GM23338 (cell line): Measurements from ENCODE around the gene PIGS. TPM values are rescaled to one million over a fixed set of nuclear protein-coding genes. Genes with fewer than 3 reads are reported as not detected.

Experiments
- CREB1 ChIP-seq: fragments of 250-450 bp; sonication (Bioruptor Pico); IDR thresholded peaks from 2 replicates; pipeline ENCODE4 v1.5.0; 2020; ENCODE audit warnings: low read depth, mild to moderate bottlenecking, moderate library complexity
- CTCF ChIP-seq, 2 experiments: fragments of 200-600 bp in 1 of 2; sonication (generic) in 1 of 2; conservative IDR thresholded peaks; 2 replicates each; pipeline versions ENCODE4 v1.5.1 to v1.6.1; 2016 to 2017; ENCODE audit warnings: antibody characterized with exemption in 2 of 2, low read depth in 2 of 2, mild to moderate bottlenecking in 2 of 2, moderate library complexity in 1 of 2
- EZH2 ChIP-seq: fragments of 200-600 bp; sonication (generic); IDR thresholded peaks from one replicate; pipeline ENCODE4 v1.8.0; 2017; ENCODE audit warnings: antibody characterized with exemption, mild to moderate bottlenecking, low read depth; ENCODE audit not compliant: unreplicated experiment
- EZH2phosphoT487 ChIP-seq: fragments of 200-600 bp; sonication (generic); IDR thresholded peaks from one replicate; pipeline ENCODE4 v1.8.1; 2018; ENCODE audit warnings: antibody characterized with exemption; ENCODE audit not compliant: unreplicated experiment
- NANOG ChIP-seq: IDR thresholded peaks from 2 replicates; pipeline ENCODE4 v1.6.1; 2016; ENCODE audit warnings: antibody characterized with exemption, borderline replicate concordance
- STAT1 ChIP-seq: IDR thresholded peaks from one replicate; pipeline ENCODE4 v1.6.1; 2016; ENCODE audit warnings: antibody characterized with exemption; ENCODE audit not compliant: unreplicated experiment
- ZNF114 ChIP-seq: fragments of 250-450 bp; sonication (Bioruptor Pico); IDR thresholded peaks from 2 replicates; pipeline ENCODE4 v1.5.0; 2020; ENCODE audit warnings: mild to moderate bottlenecking, moderate library complexity
- ZNF331 ChIP-seq: fragments of 250-450 bp; sonication (Bioruptor Pico); IDR thresholded peaks from 2 replicates; pipeline ENCODE4 v1.5.0; 2020; ENCODE audit warnings: low read depth, mild to moderate bottlenecking, moderate library complexity
- polyA plus RNA-seq: library from polyadenylated mRNA; unstranded; fragments of >200 nt; fragmentation: Nextera tagmentation; extraction: Ambion mirVana; gene quantifications from 2 replicates; pipeline ENCODE4 v1.2.1, GENCODE V29; 2016
- total RNA-seq: library from RNA; depleted of rRNA; stranded (reverse); fragments of >200 nt; shearing (Covaris generic); gene quantifications from 2 replicates; pipeline ENCODE4 v1.2.3, GENCODE V29; 2014
- TF ChIP-seq, protein P1 (sequence below): fragments of 250-450 bp; sonication (Bioruptor Pico); IDR thresholded peaks from 2 replicates; pipeline ENCODE4 v1.5.0; 2020; ENCODE audit warnings: mild to moderate bottlenecking, moderate library complexity
- TF ChIP-seq, protein P2 (sequence below): IDR thresholded peaks from one replicate; pipeline ENCODE4 v1.6.1; 2018; ENCODE audit warnings: antibody characterized with exemption; ENCODE audit not compliant: unreplicated experiment

PIGS gene
- total and polyA plus RNA-seq, 2 experiments from 2014 or later: 16.4 to 53.2 TPM

- TF ChIP-seq, protein P1, sequence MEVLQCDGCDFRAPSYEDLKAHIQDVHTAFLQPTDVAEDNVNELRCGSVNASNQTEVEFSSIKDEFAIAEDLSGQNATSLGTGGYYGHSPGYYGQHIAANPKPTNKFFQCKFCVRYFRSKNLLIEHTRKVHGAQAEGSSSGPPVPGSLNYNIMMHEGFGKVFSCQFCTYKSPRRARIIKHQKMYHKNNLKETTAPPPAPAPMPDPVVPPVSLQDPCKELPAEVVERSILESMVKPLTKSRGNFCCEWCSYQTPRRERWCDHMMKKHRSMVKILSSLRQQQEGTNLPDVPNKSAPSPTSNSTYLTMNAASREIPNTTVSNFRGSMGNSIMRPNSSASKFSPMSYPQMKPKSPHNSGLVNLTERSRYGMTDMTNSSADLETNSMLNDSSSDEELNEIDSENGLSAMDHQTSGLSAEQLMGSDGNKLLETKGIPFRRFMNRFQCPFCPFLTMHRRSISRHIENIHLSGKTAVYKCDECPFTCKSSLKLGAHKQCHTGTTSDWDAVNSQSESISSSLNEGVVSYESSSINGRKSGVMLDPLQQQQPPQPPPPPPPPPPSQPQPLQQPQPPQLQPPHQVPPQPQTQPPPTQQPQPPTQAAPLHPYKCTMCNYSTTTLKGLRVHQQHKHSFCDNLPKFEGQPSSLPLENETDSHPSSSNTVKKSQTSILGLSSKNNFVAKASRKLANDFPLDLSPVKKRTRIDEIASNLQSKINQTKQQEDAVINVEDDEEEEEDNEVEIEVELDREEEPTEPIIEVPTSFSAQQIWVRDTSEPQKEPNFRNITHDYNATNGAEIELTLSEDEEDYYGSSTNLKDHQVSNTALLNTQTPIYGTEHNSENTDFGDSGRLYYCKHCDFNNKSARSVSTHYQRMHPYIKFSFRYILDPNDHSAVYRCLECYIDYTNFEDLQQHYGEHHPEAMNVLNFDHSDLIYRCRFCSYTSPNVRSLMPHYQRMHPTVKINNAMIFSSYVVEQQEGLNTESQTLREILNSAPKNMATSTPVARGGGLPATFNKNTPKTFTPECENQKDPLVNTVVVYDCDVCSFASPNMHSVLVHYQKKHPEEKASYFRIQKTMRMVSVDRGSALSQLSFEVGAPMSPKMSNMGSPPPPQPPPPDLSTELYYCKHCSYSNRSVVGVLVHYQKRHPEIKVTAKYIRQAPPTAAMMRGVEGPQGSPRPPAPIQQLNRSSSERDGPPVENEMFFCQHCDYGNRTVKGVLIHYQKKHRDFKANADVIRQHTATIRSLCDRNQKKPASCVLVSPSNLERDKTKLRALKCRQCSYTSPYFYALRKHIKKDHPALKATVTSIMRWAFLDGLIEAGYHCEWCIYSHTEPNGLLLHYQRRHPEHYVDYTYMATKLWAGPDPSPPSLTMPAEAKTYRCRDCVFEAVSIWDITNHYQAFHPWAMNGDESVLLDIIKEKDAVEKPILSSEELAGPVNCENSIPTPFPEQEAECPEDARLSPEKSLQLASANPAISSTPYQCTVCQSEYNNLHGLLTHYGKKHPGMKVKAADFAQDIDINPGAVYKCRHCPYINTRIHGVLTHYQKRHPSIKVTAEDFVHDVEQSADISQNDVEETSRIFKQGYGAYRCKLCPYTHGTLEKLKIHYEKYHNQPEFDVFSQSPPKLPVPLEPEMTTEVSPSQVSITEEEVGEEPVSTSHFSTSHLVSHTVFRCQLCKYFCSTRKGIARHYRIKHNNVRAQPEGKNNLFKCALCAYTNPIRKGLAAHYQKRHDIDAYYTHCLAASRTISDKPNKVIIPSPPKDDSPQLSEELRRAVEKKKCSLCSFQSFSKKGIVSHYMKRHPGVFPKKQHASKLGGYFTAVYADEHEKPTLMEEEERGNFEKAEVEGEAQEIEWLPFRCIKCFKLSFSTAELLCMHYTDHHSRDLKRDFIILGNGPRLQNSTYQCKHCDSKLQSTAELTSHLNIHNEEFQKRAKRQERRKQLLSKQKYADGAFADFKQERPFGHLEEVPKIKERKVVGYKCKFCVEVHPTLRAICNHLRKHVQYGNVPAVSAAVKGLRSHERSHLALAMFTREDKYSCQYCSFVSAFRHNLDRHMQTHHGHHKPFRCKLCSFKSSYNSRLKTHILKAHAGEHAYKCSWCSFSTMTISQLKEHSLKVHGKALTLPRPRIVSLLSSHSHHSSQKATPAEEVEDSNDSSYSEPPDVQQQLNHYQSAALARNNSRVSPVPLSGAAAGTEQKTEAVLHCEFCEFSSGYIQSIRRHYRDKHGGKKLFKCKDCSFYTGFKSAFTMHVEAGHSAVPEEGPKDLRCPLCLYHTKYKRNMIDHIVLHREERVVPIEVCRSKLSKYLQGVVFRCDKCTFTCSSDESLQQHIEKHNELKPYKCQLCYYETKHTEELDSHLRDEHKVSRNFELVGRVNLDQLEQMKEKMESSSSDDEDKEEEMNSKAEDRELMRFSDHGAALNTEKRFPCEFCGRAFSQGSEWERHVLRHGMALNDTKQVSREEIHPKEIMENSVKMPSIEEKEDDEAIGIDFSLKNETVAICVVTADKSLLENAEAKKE (CRISPR knock-in tag): no peak
- TF ChIP-seq STAT1: no peak
- TF ChIP-seq CTCF (conservative IDR thresholded peaks at IDR 0.05; ENCODE audit: low read depth in 2 of 2): no peak
- no peak for TF ChIP-seq EZH2phosphoT487
- TF ChIP-seq CREB1 (CRISPR knock-in tag): no peak
- no peak for TF ChIP-seq EZH2
- TF ChIP-seq ZNF331: no peak
- TF ChIP-seq, protein P2, sequence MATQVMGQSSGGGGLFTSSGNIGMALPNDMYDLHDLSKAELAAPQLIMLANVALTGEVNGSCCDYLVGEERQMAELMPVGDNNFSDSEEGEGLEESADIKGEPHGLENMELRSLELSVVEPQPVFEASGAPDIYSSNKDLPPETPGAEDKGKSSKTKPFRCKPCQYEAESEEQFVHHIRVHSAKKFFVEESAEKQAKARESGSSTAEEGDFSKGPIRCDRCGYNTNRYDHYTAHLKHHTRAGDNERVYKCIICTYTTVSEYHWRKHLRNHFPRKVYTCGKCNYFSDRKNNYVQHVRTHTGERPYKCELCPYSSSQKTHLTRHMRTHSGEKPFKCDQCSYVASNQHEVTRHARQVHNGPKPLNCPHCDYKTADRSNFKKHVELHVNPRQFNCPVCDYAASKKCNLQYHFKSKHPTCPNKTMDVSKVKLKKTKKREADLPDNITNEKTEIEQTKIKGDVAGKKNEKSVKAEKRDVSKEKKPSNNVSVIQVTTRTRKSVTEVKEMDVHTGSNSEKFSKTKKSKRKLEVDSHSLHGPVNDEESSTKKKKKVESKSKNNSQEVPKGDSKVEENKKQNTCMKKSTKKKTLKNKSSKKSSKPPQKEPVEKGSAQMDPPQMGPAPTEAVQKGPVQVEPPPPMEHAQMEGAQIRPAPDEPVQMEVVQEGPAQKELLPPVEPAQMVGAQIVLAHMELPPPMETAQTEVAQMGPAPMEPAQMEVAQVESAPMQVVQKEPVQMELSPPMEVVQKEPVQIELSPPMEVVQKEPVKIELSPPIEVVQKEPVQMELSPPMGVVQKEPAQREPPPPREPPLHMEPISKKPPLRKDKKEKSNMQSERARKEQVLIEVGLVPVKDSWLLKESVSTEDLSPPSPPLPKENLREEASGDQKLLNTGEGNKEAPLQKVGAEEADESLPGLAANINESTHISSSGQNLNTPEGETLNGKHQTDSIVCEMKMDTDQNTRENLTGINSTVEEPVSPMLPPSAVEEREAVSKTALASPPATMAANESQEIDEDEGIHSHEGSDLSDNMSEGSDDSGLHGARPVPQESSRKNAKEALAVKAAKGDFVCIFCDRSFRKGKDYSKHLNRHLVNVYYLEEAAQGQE: no peak
- no peak for TF ChIP-seq NANOG
- no peak for TF ChIP-seq ZNF114 (CRISPR knock-in tag)
Observed at GRCh38 chr17:28598389-28598788, 27.1 kb upstream of the PIGS start (continued).
